NCI-H2029 (cell line): ENCODE measurements around the gene GTF2A2.

ENCODE experiments used
- DNase-seq: peaks from one replicate; lab custom pipeline; 2025; lab: John Stamatoyannopoulos, UW

The GTF2A2 gene

DNA sequence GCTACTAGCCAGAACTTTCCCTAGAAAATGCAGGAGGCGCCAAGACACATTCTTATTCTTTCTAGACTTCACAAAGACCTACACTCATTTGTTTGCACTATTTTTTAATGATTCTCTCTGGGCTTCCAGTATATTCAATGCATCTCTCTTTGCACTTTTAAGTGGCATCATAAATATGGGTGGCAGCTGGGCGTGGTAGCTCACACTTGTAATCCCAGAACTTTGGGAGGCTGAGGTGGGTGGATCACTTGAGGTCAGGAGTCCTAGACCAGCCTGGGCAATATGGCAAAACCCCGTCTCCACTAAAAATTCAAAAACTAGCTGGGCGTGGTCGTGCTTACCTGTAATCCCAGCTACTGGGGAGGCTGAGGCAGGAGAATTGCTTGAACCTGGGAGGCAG is 51.3 kb downstream of the GTF2A2 start:
- no peak for DNase-seq

DNA sequence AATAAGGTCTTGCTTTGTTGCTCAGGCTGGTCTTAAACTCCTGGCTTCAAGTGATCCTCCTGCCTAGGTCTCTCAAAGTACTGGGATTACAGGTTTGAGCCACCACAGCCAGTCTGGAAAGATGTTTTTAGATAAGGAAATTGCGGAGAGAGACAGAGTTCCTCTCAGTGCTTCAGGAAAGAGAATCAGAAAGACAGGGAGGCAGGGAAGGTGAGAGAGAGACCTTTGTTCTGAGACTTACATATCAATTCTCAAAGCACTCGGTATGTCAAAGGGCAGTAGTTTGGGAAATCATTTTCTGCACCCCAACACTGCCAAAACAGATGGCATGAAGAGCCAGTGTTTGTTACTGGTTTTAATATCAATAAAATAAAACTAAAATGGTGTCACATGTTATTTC is 58.9 kb downstream of the GTF2A2 start:
- no peak for DNase-seq

DNA sequence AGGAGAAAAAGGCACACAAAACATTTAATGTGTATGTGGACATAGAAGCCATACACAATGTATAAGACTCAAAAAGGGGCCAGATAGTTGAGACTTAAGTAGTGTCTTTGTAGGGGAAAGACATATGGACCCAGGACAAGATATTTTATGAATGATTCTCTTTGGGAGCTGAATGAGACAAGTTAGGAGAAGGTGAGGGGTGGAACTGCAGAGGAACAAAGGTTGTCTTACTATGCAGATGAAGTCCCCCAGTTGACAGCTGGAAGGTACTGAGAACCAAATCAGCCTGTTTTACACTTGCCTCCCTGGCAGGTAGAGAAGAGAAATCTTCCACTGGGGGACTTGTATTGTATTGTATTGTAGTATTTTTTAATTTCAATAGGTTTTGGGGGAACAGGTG is 60.7 kb downstream of the GTF2A2 start:
- DNase-seq: no peak

DNA sequence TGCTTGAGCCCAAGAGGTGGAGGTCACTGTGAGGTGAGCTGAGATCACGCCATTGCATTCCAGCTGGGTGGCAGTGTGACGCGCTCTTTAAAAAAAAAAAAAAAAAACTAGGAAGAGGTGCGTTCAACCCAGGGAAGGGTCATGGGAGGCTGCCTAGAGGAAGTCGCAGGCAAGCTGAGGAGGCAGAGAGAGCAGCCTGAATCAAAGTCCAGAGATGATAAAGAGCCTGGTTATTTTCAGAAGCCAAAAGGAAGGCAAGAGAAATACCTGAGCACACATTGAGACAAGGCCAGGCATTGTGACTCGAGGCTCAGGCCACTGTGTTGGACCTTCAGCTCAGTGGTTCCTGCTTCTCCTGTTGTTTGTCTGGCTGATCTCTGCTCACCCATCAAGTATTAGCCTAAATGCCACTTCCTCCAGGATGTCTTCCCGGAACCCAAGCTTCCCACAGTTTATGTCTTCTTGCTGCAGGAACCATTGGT is 61.8 kb downstream of the GTF2A2 start:
- DNase-seq: no peak

DNA sequence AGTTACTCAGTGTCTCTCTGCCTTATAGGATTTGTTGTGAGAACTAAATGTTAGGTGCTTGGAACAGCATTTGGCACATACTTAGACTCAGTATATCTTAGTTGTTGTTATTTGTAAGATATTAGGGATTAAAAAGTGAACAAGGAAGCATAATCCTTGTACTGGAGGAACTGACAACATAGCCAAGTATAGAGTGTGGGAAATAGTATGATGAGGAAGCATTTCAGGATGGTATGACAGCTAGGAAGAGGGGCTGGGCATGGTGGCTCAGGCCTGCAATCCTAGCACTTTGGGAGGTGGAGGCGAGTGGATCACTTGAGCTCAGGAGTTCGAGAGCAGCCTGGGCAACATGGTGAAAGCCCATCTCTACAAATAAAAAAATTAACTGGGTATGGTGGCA is 62.3 kb downstream of the GTF2A2 start:
- no peak for DNase-seq

DNA sequence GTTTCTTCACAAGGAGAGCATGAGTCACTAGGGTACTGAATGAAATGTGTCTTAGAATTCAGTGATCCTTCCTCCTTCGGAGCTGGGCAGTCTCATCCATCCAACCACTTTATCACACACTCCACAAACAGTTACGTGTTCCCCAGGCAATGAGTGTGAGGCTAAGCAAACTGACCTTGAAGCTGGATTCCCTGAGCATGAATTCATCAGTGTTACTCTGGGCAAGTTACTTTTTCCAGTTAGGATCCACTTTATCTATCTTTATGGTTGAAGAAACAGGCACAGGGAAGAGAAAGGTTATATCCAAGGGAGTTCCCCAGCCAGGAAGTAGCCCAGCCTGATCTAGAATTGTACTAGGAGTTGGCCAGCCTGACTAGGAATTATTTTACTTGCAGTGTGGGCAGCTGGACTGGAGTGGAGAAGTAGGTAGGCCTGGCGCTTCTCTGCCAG is 62.8 kb downstream of the GTF2A2 start:
- DNase-seq: no peak

DNA sequence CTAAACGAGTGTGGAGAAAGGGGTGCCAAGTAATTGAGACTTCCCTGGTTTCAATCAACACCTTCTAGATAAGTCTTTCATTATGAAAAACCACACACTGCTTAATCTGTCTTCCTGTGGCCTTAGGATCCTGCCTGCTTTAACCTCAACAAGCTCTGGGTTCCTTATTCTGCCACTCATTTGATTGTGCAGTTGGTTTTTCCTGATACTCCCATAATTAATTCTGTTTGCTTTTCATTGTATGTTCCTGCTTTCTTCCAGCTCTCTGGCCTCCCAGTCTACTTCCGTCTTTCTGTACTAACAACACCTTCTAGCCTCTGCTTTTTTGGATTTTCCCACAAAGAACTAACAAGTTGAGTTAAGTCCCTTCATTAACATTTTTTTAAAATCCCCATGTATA is 66.0 kb downstream of the GTF2A2 start:
- no peak for DNase-seq

DNA sequence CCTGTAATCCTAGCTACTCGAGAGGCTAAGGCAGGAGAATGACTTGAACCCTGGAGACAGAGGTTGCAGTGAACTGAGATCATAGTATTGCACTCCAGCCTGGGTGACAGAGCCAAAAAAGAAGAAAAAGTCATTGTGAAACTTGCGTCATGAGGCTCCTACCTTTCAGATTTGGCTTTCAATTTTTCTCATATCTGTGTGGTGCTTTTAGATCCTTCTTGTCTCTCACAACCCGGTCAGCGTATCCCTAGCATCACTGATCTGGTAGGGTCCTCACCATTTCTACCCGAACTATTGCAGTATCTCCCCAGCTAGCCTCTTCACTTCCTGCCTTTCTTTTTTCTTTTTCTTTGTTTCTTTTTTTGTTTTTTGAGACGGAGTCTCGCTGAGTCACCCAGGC is 67.3 kb downstream of the GTF2A2 start:
- DNase-seq: no peak
